Measurements from ENCODE around the gene GANAB.
"Not testable (repeated sequence)": the region's sequence is repeated elsewhere in the genome, so short reads cannot be mapped to it uniquely, and the experiment has no call there.

The GANAB gene

DNA sequence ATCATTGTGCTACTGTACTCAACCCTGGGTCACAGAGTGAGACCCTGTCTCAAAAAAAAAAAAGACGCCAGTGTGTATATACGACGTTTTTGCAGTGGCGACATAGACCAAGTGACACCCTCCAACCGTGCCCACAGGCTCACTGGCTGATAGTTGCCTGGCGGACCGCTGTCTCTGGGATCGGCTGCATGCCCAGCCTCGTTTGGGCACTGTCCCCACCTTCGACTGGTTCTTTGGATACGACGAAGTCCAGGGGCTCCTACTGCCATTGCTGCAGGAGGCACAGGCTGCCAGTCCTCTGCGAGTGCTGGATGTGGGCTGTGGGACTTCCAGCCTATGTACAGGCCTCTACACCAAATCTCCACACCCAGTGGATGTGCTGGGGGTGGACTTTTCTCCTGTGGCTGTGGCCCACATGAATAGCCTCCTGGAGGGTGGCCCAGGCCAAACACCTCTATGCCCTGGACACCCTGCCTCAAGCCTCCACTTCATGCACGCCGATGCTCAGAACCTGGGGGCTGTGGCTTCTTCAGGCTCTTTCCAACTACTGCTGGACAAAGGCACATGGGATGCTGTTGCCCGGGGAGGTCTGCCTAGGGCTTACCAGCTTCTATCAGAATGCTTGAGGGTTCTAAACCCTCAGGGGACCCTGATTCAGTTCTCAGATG, 20.0 kb upstream of the GANAB start:
- DNase-seq: no peak

DNA sequence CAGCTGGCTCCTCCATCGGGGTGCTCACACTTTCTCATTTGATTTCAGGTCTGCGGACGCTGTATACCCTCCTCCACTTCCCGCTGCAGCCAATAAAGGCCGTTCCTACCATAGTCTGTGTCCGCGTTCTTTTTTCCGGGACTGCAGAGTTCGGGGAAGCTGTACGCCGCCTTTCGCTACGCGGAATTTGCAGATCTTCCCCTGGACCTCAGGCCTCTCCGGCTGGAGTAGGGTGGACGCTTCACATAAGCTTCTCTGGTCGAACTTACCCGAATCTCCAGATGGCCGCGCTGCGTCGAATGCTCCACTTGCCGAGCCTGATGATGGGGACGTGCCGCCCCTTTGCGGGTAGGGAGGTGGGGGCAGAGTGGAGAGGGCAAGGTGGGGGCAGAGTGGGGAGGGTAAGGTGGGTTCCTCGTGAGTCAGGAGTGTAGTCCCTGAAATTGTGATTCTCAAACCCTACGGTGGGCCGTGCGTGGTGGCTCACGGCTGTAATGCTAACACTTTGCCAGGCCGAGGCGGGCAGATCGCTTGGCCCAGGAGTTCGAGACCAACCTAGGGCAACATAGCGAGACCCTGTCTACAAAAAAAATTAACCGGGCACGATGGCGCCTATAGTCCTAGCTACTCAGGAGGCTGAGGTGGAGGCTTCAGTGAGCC, 19.3 kb upstream of the GANAB start:
- DNase-seq: peak; percentile 75

DNA sequence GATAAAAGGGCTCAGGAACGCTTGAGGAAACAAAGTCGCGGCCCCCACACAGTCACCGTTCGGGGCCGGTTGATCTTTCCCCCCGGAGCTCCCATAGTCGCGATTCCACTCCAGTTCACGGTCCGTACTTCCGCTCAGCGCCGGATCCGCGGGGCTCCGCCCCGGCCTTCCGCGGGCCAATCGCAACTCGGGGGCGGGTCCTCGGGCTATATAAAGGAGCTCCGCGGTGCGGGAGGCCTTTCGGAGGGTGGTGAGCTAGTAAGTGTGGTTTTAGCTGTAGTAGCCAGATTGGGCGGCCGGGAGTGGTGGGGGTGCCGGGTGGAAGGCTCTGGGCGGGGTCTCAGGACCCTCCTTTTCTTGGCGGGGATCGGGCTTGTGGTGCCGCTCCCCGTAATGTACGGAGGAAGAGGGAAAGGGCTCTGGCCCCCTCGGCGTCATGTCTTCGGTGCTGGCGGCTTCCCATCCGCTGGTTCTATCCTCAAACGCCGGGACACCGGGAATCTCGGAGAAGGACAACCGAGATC, 18.7 kb upstream of the GANAB start, which contains the start of the genes C11orf98 and CSKMT:
TSS of gene C11orf98 (minus strand) at position 136 of the 524 bp plus-strand sequence. CDS start at position 95, 41 bp downstream.
TSS of gene CSKMT (plus strand) at position 238 of the 524 bp plus-strand sequence. CDS start 568 bp downstream, outside the sequence.
- DNase-seq: peak; percentile 96

DNA sequence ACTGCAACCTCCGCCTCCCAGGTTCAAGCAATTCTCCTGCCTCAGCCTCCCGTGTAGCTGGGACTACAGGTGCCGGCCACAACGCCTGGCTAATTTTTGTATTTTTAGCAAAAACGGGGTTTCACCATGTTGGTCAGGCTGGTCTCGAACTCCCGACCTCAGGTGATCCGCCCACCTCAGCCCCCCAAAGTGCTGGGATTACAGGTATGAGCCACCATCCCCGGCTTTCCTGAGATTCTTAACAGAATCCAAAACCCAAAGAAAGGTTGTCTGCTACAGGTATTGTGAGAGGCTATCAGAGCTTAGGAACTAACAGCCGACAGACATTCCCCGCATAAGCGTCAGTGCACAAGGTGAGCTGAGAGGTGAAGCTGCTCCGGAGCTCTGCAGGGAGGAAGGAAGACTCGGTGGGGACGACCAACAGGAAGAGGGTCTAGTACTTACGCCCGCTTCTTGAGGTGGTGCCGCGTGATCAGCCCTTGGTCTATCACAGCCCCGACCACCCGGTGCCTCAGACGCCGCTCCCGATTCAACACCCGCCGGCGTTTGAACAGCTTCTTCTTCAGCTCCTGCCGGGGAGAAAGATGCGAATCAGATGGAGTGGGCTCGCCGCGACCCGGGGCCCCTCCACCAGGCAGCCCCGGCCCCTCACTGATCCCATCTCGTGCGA, 18.1 kb upstream of the GANAB start:
- peak; percentile 93 for DNase-seq

DNA sequence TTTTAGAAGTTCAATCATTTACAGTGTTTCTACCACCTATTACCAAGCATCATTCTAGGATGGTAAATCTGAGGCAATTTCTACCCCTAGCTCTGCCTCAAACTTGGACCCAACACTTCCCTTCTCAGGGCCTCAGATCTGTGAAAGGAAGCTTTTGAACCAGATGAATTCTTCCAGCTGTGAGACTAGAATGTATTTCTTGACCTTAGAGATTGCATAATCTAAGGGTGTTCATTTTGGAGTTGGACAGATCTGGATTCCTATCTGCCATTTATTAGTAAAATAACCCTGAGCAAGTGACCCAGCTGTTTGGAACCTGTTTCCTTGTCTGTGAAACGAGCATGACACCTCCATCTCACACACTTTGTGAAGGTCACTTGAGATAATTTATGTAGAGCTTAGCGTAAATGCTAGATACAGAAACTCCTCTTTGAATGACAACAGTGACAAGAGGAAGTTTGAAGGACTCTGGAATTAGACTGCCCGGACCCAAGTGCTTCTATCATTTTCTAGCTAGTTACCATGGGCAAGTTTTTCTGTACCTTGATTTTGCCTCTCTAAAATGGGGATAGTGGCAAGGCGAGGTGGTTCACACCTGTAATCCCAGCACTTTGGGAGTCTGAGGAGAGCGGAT, 10.5 kb upstream of the GANAB start:
- no peak for DNase-seq

DNA sequence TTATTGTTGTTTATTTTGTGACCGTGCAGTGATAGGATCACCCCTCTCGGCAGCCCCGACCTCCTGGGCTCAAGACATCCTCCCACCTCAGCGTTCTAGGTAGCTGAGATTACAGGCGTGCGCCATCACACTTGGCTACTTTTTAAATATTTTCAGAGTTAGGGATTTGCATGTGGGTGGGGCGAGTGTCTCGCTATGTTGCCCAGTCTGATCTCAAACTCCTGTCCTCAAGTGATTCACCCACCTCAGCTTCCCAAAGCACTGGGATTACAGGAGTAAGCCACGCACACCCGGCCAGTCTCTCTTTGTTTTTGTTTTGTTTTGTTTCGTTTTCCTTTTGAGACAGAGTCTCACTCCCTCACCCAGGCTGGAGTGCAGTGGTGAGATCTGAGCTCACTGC, 7.9 kb upstream of the GANAB start:
- DNase-seq: no peak

DNA sequence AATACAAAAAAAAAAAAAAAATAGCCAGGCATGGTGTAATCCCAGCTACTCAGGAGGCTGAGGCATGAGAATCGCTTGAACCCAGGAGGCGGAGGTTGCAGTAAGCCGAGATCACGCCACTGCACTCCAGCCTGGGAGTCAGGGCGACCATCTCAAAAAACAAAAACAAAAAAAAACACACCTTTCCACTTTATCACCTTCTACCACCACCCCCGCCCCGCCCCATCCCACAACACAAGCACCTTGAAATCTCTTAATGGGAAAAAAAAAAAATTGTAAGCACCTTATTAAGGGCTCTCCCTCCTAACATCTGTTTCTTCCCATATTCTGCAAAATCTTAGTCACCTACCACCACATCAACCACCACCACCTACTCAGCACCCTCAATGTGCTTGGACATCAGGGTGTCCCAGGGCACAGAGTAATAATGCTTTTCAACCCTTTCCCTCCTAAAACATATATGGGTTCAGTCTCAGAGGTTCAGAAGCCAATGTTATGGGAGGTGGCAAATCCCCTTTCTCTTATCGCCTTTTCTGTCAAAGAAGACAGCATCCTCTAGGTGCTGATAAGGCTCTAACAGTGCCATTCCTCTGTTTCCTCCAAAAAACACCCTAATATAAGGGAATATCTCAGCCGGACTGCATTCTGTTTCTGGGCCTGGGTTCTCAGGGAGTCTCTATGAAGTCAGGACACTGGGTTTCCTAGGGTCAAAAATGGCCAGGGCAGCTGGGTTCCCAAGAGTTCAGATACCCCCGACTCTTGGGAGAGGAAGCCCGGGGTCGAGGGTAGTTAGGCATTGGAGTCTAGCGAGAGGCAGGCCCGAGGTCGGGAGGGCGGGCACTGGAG, 6.0 kb upstream of the GANAB start:
- DNase-seq: no peak

DNA sequence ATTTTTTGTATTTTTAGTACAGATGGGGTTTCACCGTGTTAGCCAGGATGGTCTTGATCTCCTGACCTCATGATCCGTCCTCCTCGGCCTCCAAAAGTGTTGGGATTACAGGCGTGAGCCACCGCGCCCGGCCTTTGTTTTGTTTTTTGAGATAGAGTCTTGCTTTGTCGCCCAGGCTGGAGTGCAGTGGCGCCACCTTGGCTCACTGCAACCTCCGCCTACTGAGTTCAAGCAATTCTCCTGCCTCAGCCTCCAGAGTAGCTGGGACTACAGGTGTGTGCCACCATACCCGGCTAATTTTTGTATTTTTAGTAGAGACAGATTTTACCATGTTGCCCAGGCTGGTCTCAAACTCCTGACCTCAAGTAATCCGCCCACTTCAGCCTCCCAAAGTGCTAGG, 3.9 kb upstream of the GANAB start:
- not testable (repeated sequence) for DNase-seq

DNA sequence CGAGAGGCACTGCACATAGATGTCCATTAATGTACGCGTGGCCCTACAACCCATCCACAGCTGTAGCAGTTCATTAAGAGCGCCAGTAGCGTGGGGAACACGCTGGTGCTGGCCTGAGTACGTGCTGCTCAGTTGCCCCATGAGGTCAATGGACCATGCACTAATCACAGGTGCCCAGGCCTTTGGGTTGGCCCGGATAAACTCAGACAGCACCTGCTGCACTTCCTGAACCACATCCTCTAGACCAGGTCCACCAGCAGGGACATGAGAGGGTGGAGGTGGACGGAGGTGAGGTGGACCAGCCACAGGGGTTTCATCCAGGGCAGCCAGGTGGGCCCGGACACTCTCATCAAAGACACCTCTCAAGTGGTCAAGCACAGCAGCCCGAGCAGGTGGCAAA, 3.1 kb upstream of the GANAB start:
- DNase-seq: no peak

DNA sequence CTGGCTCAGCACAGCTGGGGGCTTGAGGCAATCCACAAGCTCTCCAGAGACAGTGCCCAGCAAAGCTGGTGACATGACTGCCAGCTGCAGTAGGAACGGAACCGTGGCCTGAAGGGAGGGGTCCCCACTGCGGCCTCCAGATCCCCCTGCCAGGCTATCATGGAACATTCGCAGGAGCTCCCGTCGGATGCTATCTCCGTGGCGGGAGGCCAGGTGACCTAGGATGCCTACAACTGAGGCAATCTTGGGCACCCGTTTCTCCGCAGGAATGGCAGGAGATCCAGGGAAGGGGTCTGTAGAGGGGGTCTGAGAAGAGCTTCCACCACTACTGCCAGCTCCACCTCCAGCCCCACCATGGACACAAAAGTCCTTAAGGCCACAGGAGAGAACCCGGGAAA, 2.6 kb upstream of the GANAB start:
- no peak for DNase-seq

DNA sequence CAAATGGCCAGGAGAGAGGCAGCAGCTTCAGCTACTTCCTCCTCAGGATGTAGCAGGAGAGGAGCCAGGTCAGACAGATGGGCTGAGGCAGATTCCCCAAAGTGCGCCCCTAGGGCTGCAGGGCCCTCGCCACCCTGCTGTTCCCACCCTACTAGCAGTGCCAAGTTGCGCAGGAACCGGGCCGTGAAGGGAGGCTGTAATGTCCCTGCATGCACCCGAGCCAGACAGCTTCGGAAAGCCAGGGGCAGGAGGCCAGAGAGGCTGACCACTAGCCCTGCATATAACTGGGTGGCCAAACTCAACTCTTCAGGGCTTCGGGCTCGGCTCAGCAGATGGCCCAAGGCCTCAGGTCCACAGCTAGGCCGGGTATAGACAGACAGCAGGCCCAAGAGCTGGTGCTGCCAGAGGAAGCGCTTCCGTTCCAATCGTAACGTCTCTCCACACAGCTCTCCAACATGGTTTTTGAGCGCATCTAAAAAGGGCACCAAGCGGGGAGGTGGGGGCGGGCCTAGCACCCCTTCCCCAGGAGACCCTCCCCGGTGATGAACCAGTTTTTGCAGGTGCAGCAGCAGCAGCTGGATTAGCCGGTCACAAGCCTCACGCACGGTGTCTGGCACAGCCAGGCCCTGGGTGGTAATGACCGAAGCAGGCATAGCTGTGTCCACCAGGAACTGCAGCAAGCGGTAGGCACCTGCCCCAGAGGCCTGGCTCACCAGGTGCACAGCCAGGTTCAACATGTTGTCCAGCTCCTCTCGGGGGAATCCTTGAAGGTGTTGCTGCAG, 2.0 kb upstream of the GANAB start:
- no peak for DNase-seq

DNA sequence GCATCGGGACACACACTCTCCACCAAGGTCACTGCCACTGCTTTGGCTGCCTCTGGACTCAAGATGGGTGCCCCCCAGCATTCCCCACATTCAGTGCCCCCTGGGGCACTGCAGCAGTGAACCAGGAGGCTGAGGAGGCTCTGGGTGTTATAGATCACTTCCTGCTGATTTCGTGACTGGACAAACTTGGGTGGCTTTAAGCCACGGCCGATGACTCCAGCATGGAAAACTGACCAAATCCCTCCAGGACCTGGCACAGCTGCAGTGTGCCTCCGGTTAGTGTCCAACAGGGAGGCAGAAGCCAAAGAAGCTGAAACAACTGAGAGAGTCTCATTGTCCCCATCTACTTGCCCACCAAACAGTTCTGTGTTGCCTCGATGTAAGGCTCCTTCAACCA, 1.2 kb upstream of the GANAB start:
- DNase-seq: no peak

DNA sequence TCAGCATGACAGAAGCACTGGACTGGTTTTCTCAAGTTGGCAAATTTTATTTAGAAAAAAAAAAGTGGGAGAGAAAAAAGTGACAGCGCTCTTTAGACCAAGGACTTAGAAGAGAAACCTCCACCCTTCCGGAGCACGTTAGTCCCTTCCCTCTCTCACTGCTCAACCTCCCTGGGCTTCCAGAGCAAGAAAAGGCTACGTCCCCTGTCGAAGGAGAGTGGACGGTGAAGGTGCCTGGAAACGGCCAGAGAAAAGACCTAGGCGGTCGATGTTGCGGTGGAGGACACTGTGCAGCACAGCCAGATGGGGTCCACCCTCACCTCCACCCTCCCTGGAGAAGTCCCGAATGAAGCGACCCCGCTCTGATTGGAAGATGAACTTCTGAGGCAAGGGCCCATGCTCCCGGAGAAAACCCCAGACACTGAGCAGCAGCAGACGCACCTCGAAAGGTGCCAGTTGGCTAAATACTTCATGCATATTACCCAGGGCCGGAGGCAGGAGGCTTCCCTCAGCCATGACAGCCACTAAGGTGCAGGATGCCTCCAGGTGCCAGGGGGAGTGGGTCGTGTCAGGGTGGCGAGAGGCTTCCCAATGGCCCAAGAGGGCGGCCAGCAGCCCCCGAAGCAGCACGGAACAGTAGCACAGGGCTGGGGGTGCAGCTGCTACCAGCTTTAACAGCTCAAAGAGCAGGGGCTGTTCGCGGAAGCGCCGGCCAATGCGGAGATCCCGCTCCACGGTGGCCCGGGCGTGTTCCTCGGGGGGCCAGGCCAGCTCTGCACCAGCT, 604 bp upstream of the GANAB start:
- DNase-seq: no peak

DNA sequence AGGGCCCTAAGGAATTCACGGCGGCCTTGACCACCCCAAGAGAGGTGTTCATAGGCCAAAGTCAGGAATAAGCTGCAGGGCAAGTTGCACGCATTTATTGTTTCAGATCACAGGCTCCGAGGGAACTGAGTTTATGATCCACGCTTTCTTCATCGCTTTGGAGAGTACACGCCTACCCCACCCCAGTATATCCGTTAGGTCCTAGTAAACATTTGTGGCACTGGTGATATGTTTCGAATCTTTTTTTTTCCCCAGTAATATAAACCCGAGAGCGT, 805 bp downstream of the GANAB start:
- peak; percentile 24 for DNase-seq

DNA sequence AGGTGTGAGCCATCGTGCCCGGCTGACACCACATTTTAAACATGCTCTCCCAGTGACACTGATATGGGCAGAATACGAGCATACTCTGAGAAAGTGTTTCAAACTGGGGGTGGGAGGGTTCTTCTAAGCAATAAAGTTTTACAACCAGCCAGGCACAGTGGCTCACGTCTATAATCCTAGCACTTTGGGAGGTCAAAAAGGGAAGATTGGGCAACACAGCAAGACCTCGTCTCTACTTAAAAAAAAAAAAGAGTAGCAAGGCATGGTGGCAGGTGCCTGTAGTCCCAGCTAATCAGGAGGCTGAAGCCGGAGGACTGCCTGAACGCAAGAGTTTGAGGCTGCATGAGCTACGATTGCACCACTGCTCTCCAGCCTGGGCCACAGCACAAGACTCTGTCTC, 2.2 kb downstream of the GANAB start:
- DNase-seq: no peak

DNA sequence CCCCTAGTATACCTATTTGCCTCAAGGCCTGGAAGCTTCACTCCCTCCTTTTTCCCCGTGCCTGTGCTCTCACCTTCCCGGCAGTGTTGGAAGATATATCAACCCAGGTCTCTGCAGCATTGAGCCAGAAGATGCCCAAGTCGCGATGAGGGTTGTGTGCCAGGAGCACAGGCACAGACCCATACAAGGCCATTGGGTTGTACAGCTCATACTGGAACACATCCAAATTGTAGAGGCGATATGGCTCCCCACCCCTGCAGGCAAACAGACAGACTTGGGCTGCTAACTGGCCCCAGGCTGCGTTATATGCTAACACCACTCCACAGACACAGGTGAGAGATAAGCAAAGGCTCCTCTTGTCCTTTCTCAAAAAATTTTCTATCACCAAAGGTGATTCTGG, 13.9 kb downstream of the GANAB start:
- DNase-seq: no peak

DNA sequence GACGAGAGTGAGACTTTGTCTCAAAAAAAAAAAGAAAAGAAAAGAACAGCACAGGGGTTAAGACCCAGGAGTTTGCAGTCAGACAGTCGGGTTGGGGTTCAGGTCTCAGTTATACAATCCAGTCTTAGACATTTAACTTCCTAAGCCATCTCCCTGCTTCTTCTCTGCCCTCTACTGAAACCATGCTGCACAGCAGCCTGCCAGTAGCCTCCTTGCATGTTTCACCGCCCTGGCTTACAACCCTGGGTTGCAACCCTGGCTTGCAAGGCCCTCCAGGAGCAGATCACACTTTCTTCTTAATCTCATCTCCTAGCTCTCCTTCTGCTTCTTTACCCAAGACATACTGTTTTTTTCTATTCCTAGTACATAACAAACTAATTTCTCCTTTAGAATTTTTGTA, 18.7 kb downstream of the GANAB start:
- no peak for DNase-seq

DNA sequence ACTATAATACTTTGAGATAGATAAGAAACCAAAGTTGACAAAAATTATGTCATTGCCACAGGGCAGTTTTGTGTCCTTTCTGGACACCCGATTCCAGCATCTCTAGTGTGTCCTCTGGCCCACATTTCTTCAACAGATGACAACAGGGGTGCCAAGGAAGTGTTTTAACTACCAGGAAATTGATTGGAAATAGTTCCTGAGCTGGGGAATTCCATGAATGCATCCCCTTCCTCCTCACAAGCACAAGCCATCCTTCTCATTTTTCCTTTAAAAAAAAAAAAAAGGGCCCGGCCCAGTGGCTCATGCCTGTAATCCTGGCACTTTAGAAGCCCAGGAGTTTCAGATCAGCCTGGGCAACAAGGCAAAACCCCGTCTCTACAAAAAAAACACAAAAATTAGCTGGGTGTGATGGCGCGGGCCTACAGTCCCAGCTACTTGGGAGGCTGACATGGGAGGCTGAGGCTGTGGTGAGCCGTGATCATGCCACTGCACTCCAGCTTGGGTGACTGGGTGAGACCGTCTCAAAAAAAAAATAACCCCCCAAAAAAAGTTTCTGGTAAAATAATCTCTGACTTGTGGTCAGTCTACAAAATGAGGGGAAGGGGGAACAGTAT, 23.8 kb downstream of the GANAB start:
- DNase-seq: no peak

DNA sequence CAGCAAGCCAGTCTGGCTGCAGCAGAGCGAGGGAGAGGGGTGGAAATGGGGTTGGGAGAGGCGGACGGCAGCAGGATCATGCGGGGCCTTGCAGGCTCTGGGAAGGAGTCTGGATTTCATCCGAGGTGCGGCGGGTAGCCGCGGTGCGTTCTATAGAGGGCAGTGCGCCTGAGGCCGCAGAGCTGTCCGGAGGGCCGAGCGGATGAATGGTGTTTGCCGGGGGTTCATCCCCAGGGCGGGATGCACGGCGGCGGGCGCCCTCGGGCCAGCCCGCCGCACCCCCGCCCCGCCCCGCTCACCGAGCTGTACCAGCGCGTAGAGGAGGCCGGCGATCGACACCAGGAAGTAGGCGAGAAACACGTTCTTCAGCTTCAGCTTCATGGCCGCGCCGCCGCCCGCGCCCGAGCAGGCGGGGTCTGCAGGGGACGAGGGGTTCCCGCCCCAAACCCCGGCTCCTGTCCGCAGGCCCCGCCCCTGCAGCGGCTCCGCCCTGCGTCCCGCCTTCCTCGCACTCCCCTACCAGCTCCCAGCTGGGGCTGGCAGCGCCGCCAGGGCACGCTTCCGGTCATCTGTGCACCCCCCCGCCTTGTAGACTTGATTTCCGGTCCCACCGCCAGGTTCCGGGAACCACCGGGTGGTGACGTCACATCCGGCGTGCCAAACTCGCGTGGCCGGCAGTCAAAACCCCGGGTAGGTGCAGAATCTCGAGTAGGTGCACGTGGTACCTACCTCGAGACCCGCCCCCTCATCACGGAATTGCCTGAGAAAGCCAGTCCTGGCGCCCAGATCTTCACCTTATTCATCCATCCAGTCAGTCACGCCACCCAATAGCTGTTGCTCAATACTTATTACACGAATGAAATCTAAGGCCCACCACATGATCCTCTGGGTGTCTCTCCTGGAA, 24.6 kb downstream of the GANAB start, which contains the start of gene B3GAT3:
TSS of gene B3GAT3 (minus strand) at position 420 of the 904 bp plus-strand sequence. CDS start at position 381, 39 bp downstream.
- peak; percentile 97 for DNase-seq
